Trophoblast cell (in vitro differentiated cells and primary cell): ENCODE results near the gene RP2.

Experiments used
- DNase-seq, 2 donors: peaks; one replicate each; pipeline ENCODE4 v3.0.0-alpha.2; 2016
- H2AFZ ChIP-seq: 2 replicates; pipeline ENCODE4 v1.6.1; 2013; ENCODE audit warnings: low read length, moderate library complexity, mild to moderate bottlenecking; ENCODE audit not compliant: insufficient read depth, poor library complexity
- H2AK5ac ChIP-seq: 2 replicates; pipeline ENCODE4 v1.6.1; 2013; ENCODE audit warnings: mild to moderate bottlenecking, low read length
- H2BK120ac ChIP-seq: 2 replicates; pipeline ENCODE4 v1.6.1; 2013; ENCODE audit warnings: low read length, mild to moderate bottlenecking, moderate library complexity; ENCODE audit not compliant: insufficient read depth, poor library complexity
- H2BK12ac ChIP-seq: 2 replicates; pipeline ENCODE4 v1.6.1; 2013; ENCODE audit warnings: mild to moderate bottlenecking, low read length, moderate library complexity
- H2BK5ac ChIP-seq: 2 replicates; pipeline ENCODE4 v1.6.1; 2013; ENCODE audit warnings: low read length, low read depth, moderate library complexity, mild to moderate bottlenecking; ENCODE audit not compliant: poor library complexity
- H3K14ac ChIP-seq: 2 replicates; pipeline ENCODE4 v1.6.1; 2013; ENCODE audit warnings: mild to moderate bottlenecking, low read length
- H3K18ac ChIP-seq: 2 replicates; pipeline ENCODE4 v1.6.1; 2013; ENCODE audit warnings: mild to moderate bottlenecking, low read length
- H3K23ac ChIP-seq: 2 replicates; pipeline ENCODE4 v1.6.1; 2013; ENCODE audit warnings: low read length
- H3K27ac ChIP-seq: 2 replicates; pipeline ENCODE4 v1.5.1; 2013; ENCODE audit warnings: low read depth, mild to moderate bottlenecking, inconsistent platforms, low read length, moderate library complexity
- H3K27me3 ChIP-seq: 2 replicates; pipeline ENCODE4 v1.6.1; 2013; ENCODE audit warnings: inconsistent platforms, mild to moderate bottlenecking, low read length, moderate library complexity; ENCODE audit not compliant: insufficient read depth
- H3K36me3 ChIP-seq, 2 experiments: 1 replicate in 1 of 2; 2 replicates in 1 of 2; pipeline ENCODE4 v1.6.1; 2013; ENCODE audit warnings: low read length in 2 of 2, mild to moderate bottlenecking in 2 of 2, moderate library complexity in 1 of 2; ENCODE audit not compliant: insufficient read depth in 2 of 2, control insufficient read depth in 1 of 2
- H3K4ac ChIP-seq: 2 replicates; pipeline ENCODE4 v1.6.1; 2013; ENCODE audit warnings: low read depth, mild to moderate bottlenecking, low read length, moderate library complexity
- H3K4me1 ChIP-seq, 2 experiments: 1 replicate in 1 of 2; 2 replicates in 1 of 2; pipeline ENCODE4 v1.6.1; 2013; ENCODE audit warnings: low read length in 2 of 2, mild to moderate bottlenecking in 2 of 2, moderate library complexity in 1 of 2; ENCODE audit not compliant: insufficient read depth in 2 of 2, control insufficient read depth in 1 of 2
- H3K4me2 ChIP-seq: 2 replicates; pipeline ENCODE4 v1.6.1; 2013; ENCODE audit warnings: inconsistent platforms, mild to moderate bottlenecking, low read length, moderate library complexity
- H3K4me3 ChIP-seq: 2 replicates; pipeline ENCODE4 v1.5.1; 2013; ENCODE audit warnings: mild to moderate bottlenecking, low read depth, low read length, inconsistent platforms
- H3K79me1 ChIP-seq: one replicate; pipeline ENCODE4 v1.6.1; 2013; ENCODE audit warnings: low read length
- H3K79me2 ChIP-seq: 2 replicates; pipeline ENCODE4 v1.6.1; 2013; ENCODE audit warnings: low read length, mild to moderate bottlenecking; ENCODE audit not compliant: control insufficient read depth, insufficient read depth, poor library complexity
- H3K9ac ChIP-seq: 2 replicates; pipeline ENCODE4 v1.6.1; 2013; ENCODE audit warnings: mild to moderate bottlenecking, low read length
- H3K9me3 ChIP-seq: 2 replicates; pipeline ENCODE4 v1.6.1; 2013; ENCODE audit warnings: low read depth, mild to moderate bottlenecking, control low read depth, inconsistent platforms, low read length; ENCODE audit not compliant: insufficient read depth
- H4K12ac ChIP-seq: 2 replicates; pipeline ENCODE4 v1.6.1; 2013; ENCODE audit warnings: low read depth, mild to moderate bottlenecking, low read length, moderate library complexity
- H4K8ac ChIP-seq: 2 replicates; pipeline ENCODE4 v1.6.1; 2013; ENCODE audit warnings: low read depth, mild to moderate bottlenecking, low read length, moderate library complexity
- H4K91ac ChIP-seq: one replicate; pipeline ENCODE4 v1.6.1; 2013; ENCODE audit warnings: low read depth, mild to moderate bottlenecking, low read length, moderate library complexity
- WGBS: extraction: QIAGEN DNeasy Blood & Tissue Kit; methylation state at CpG from one replicate; pipeline ENCODE4 v1.1.7; 2013; ENCODE audit warnings: missing lambda C conversion rate; ENCODE audit not compliant: insufficient read length, insufficient coverage; ENCODE audit errors: extremely low coverage; 5-methylcytosine and 5-hydroxymethylcytosine counted together

RP2 gene

DNA sequence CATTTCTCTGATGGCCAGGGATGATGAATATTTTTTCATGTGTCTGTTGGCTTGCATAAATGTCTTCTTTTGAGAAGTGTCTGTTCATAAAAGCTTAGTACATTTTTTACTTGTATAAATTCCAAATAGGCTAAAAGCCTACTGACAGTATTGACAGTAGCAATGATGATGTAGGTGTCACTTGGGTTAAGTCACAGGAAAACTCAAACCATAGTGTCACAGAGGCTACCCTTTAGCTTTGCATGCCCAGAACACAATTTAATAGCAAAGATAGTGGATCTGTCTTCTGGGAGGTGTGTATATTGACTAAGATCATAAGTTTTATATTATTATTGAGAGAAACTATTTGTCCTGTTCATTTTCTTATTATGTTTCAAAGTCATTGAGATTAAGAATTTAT, 8.1 kb downstream of the RP2 start:
- Histone ChIP-seq H2BK12ac (no peak overlapping the region), H2BK5ac (no peak overlapping the region), H3K79me1 (no peaks in the 10 kb centered on the region), H3K9me3 (no peaks in the 10 kb centered on the region), H3K36me3 (no peaks in the 10 kb centered on the region), H2BK120ac (no peak overlapping the region), H3K23ac (no peak overlapping the region), H3K9ac (no peak overlapping the region), H2AK5ac (no peak overlapping the region), H4K8ac (no peak overlapping the region), H3K4ac (no peak overlapping the region), H3K4me1 (peaks cover 0 to 2% of the 10 kb centered on the region in 2 experiments), H3K27me3 (no peaks in the 10 kb centered on the region), H3K79me2 (no peaks in the 10 kb centered on the region), H3K4me2 (no peak overlapping the region), H3K4me3 (no peak overlapping the region), H3K18ac (no peak overlapping the region), H4K12ac (no peak overlapping the region), H3K14ac (no peak overlapping the region), H2AFZ (no peak overlapping the region), H3K27ac (no peak overlapping the region), H4K91ac (no peak overlapping the region)
- DNase-seq: no peak

DNA sequence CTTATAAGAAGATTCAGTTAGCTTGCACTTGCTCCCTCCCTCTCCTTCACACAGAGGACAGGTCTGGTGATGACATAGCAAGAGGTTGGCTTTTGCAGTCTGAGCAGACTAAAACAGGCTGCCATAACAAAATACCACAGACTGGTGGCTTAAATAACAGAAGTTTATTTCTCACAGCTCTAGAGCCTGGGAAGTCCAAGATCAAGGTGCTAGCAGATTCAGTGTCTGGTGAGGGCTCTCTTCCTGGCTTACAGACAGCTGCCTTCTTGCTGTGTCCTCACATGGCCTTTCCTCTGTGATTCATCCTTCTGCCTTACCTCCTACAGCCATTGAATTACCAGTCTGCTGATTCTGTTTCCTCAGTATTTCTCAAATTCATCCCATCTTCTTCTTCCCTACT, 13.1 kb downstream of the RP2 start:
- H2AK5ac ChIP-seq: no peak overlapping the region
- H3K4ac ChIP-seq: no peak overlapping the region
- no peak overlapping the region for H4K8ac ChIP-seq
- H3K23ac ChIP-seq: no peak overlapping the region
- no peaks in the 10 kb centered on the region for H3K4me1 ChIP-seq
- H3K4me3 ChIP-seq: no peak overlapping the region
- no peaks in the 10 kb centered on the region for H3K27me3 ChIP-seq
- H2BK120ac ChIP-seq: no peak overlapping the region
- H3K9ac ChIP-seq: no peak overlapping the region
- no peaks in the 10 kb centered on the region for H3K9me3 ChIP-seq
- DNase-seq: no peak
- H4K91ac ChIP-seq: no peak overlapping the region
- no peak overlapping the region for H2BK12ac ChIP-seq
- no peak overlapping the region for H3K4me2 ChIP-seq
- no peak overlapping the region for H2AFZ ChIP-seq
- H4K12ac ChIP-seq: no peak overlapping the region
- H3K36me3 ChIP-seq: peaks cover 0 to 2% of the 10 kb centered on the region in 2 experiments
- no peaks in the 10 kb centered on the region for H3K79me2 ChIP-seq
- no peak overlapping the region for H3K14ac ChIP-seq
- no peak overlapping the region for H3K27ac ChIP-seq
- no peak overlapping the region for H3K18ac ChIP-seq
- no peaks in the 10 kb centered on the region for H3K79me1 ChIP-seq
- no peak overlapping the region for H2BK5ac ChIP-seq

DNA sequence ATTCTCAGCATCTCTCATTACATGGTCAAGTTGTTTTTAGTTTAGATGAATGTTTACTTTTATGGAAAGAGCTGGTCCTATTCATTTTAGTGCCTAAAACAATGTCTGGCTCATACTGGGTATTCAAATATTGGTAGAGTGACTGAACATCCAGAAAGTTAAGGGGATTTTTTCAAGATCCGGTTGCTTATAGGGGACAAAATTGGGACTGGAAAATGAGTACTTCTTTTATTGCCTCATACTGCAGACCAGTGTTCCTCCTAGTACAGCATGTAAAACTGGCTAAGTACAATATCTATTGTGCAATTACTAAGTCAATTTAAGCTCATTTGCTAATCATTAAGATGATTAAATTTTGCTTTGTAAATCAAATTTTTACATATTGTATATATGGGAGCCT, 13.9 kb downstream of the RP2 start:
- Histone ChIP-seq H3K36me3 (peaks cover 0 to 2% of the 10 kb centered on the region in 2 experiments), H3K14ac (no peak overlapping the region), H2BK120ac (no peak overlapping the region), H3K9me3 (no peaks in the 10 kb centered on the region), H4K8ac (no peak overlapping the region), H3K27me3 (no peaks in the 10 kb centered on the region), H2BK12ac (no peak overlapping the region), H3K18ac (no peak overlapping the region), H3K79me1 (no peaks in the 10 kb centered on the region), H2BK5ac (no peak overlapping the region), H3K27ac (no peak overlapping the region), H3K4me2 (no peak overlapping the region), H3K23ac (no peak overlapping the region), H4K91ac (no peak overlapping the region), H3K4me3 (no peak overlapping the region), H2AFZ (no peak overlapping the region), H3K79me2 (no peaks in the 10 kb centered on the region), H2AK5ac (no peak overlapping the region), H3K9ac (no peak overlapping the region), H4K12ac (no peak overlapping the region), H3K4me1 (no peaks in the 10 kb centered on the region), H3K4ac (no peak overlapping the region)
- no peak for DNase-seq
- no CpG with 5 or more reads among the region's 1 CpG for WGBS

DNA sequence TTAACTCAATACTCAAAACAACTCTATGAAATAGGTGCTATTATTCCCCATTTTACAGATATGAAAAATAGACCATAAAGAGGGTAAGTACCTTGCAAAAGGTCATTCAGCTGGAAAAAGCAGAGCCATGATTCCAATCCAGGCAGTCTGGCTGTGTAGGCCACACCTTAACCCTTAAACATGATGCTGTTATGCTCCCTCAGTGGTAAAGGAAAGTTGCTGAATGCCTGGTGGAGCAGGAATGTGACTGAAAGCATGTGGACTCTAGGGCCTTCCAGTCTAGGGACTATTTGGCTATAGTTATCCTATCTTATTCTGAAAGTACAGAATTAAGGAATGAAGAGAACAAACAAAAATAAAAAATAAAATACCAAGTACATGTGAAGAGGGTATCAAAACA, 19.6 kb downstream of the RP2 start:
- H3K18ac ChIP-seq: no peak overlapping the region
- H4K12ac ChIP-seq: no peak overlapping the region
- H4K91ac ChIP-seq: no peak overlapping the region
- no peak overlapping the region for H3K14ac ChIP-seq
- no peak overlapping the region for H2AK5ac ChIP-seq
- no peak overlapping the region for H3K4me2 ChIP-seq
- H3K4ac ChIP-seq: no peak overlapping the region
- H3K4me1 ChIP-seq: no peaks in the 10 kb centered on the region
- H3K9me3 ChIP-seq: no peaks in the 10 kb centered on the region
- no peak overlapping the region for H3K4me3 ChIP-seq
- H3K27me3 ChIP-seq: no peaks in the 10 kb centered on the region
- H3K23ac ChIP-seq: no peak overlapping the region
- no peaks in the 10 kb centered on the region for H3K79me2 ChIP-seq
- no peak overlapping the region for H2BK120ac ChIP-seq
- H2AFZ ChIP-seq: no peak overlapping the region
- no peak overlapping the region for H3K27ac ChIP-seq
- peaks cover 1 to 2% of the 10 kb centered on the region in 2 experiments for H3K36me3 ChIP-seq
- no peak overlapping the region for H4K8ac ChIP-seq
- no peak overlapping the region for H2BK5ac ChIP-seq
- H2BK12ac ChIP-seq: no peak overlapping the region
- no peaks in the 10 kb centered on the region for H3K79me1 ChIP-seq
- no peak overlapping the region for H3K9ac ChIP-seq
- no peak for DNase-seq

DNA sequence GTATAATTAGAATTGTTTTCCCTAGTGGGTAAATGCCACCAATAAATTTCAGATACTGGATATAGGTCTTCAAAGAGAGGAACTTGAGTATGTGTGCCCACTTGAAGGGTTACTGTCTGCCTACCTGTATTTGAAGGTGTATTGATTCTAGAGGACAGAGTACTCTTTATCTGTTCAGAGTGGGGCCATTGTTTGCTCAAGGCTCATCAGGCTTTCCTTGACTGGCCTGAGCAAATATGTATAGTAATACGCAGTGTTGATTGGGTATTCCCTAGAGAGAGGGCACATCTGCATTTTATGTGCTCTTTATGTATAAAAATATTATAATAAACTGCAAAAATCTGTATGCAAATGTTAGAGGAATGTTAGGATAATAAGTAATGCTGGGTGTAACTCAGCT, 23.7 kb downstream of the RP2 start:
- no peaks in the 10 kb centered on the region for H3K79me2 ChIP-seq
- no peak overlapping the region for H3K18ac ChIP-seq
- H3K9me3 ChIP-seq: no peaks in the 10 kb centered on the region
- no peak overlapping the region for H4K8ac ChIP-seq
- H2AFZ ChIP-seq: no peak overlapping the region
- H3K4ac ChIP-seq: no peak overlapping the region
- no peaks in the 10 kb centered on the region for H3K27me3 ChIP-seq
- H3K4me1 ChIP-seq: no peaks in the 10 kb centered on the region
- H3K14ac ChIP-seq: no peak overlapping the region
- no peak overlapping the region for H2BK5ac ChIP-seq
- no peaks in the 10 kb centered on the region for H3K79me1 ChIP-seq
- no peak overlapping the region for H3K27ac ChIP-seq
- H4K12ac ChIP-seq: no peak overlapping the region
- no CpG with 5 or more reads among the region's 1 CpG for WGBS
- H3K4me2 ChIP-seq: no peak overlapping the region
- H3K4me3 ChIP-seq: no peak overlapping the region
- no peak overlapping the region for H2AK5ac ChIP-seq
- no peak overlapping the region for H2BK120ac ChIP-seq
- H2BK12ac ChIP-seq: no peak overlapping the region
- peaks cover 5 to 6% of the 10 kb centered on the region in 2 experiments for H3K36me3 ChIP-seq
- no peak overlapping the region for H3K9ac ChIP-seq
- DNase-seq: no peak
- H4K91ac ChIP-seq: no peak overlapping the region
- no peak overlapping the region for H3K23ac ChIP-seq
